Neural cell (in vitro differentiated cells): ENCODE measurements around the gene PODNL1. TPM values are rescaled to one million over a fixed set of nuclear protein-coding genes. Genes with fewer than 3 reads are reported as not detected.

Source experiments
- H2AFZ ChIP-seq: fragments of 200-600, 300-800 bp; sonication (generic), shearing (Covaris generic); 2 replicates; pipeline ENCODE4 v1.6.0; 2014; ENCODE audit warnings: low read depth, mild to moderate bottlenecking, antibody characterized with exemption, low read length, moderate library complexity
- H3F3A ChIP-seq: fragments of 200-600 bp; shearing (Covaris generic); 2 replicates; pipeline ENCODE4 v1.6.1; 2016; ENCODE audit warnings: mild to moderate bottlenecking, moderate library complexity, mixed read lengths, antibody characterized with exemption, low read length; ENCODE audit not compliant: insufficient read depth, poor library complexity, severe bottlenecking
- H3K27ac ChIP-seq: fragments of 200-600, 300-800 bp; sonication (generic), shearing (Covaris generic); 2 replicates; pipeline ENCODE4 v1.5.1; 2014; ENCODE audit warnings: mild to moderate bottlenecking, low read length, moderate library complexity
- H3K27me3 ChIP-seq: fragments of 300-800, 200-600 bp; sonication (generic), shearing (Covaris generic); 2 replicates; pipeline ENCODE4 v1.6.0; 2014; ENCODE audit warnings: mild to moderate bottlenecking, low read depth, low read length, moderate library complexity; ENCODE audit not compliant: insufficient read depth
- H3K36me3 ChIP-seq: fragments of 300-800, 200-600 bp; sonication (generic), shearing (Covaris generic); 2 replicates; pipeline ENCODE4 v1.5.1; 2014; ENCODE audit warnings: mild to moderate bottlenecking, antibody characterized with exemption, low read length, moderate library complexity; ENCODE audit not compliant: insufficient read depth
- H3K4me2 ChIP-seq: fragments of 300-800, 200-600 bp; sonication (generic), shearing (Covaris generic); 2 replicates; pipeline ENCODE4 v1.6.0; 2014; ENCODE audit warnings: mild to moderate bottlenecking, low read length
- H3K4me3 ChIP-seq: fragments of 300-800, 200-600 bp; sonication (generic), shearing (Covaris generic); 2 replicates; pipeline ENCODE4 v1.5.1; 2014; ENCODE audit warnings: mild to moderate bottlenecking, low read length, moderate library complexity
- H3K79me2 ChIP-seq: fragments of 200-600 bp; shearing (Covaris generic); replicated peaks from 2 replicates; pipeline ENCODE4 v1.6.0; 2014; ENCODE audit warnings: mild to moderate bottlenecking, low read length, moderate library complexity; ENCODE audit not compliant: insufficient read depth
- H3K9ac ChIP-seq: fragments of 300-800, 200-600 bp; sonication (generic), shearing (Covaris generic); 2 replicates; pipeline ENCODE4 v1.6.1; 2016; ENCODE audit warnings: mild to moderate bottlenecking, low read length, mixed read lengths
- H3K9me2 ChIP-seq: fragments of 200-600 bp; shearing (Covaris generic); 2 replicates; pipeline ENCODE4 v1.6.1; 2016; ENCODE audit warnings: mild to moderate bottlenecking, low read length, mixed read lengths; ENCODE audit not compliant: insufficient read depth
- H3K9me3 ChIP-seq: fragments of 200-600, 300-800 bp; sonication (generic), shearing (Covaris generic); 2 replicates; pipeline ENCODE4 v1.6.1; 2016; ENCODE audit warnings: mild to moderate bottlenecking, mixed run types, low read length, moderate library complexity, mixed read lengths
- H4K20me1 ChIP-seq: fragments of 200-600 bp; shearing (Covaris generic); 2 replicates; pipeline ENCODE4 v1.6.1; 2016; ENCODE audit warnings: mild to moderate bottlenecking, mixed run types; ENCODE audit not compliant: insufficient read depth
- CTCF ChIP-seq: fragments of 450-650 bp; IDR thresholded peaks from 2 replicates; pipeline ENCODE4 v1.5.1; 2014; ENCODE audit warnings: antibody characterized with exemption, mild to moderate bottlenecking, moderate library complexity; ENCODE audit not compliant: poor library complexity, severe bottlenecking
- EP300 ChIP-seq: fragments of 450-650 bp; conservative IDR thresholded peaks from 2 replicates; pipeline ENCODE4 v1.6.1; 2014; ENCODE audit warnings: antibody characterized with exemption, mild to moderate bottlenecking, moderate library complexity; ENCODE audit not compliant: poor library complexity, severe bottlenecking
- EZH2 ChIP-seq: fragments of 200-600, 300-800 bp; shearing (Covaris generic), sonication (generic); IDR thresholded peaks from 2 replicates; pipeline ENCODE4 v1.6.1; 2014; ENCODE audit warnings: antibody characterized with exemption, low read length, borderline replicate concordance, mild to moderate bottlenecking; ENCODE audit not compliant: insufficient read depth, poor library complexity, severe bottlenecking
- MXI1 ChIP-seq: fragments of 450-650 bp; conservative IDR thresholded peaks from 2 replicates; pipeline ENCODE4 v1.6.1; 2014; ENCODE audit warnings: antibody characterized with exemption, mild to moderate bottlenecking; ENCODE audit not compliant: poor library complexity, severe bottlenecking
- POLR2AphosphoS5 ChIP-seq: IDR thresholded peaks from 2 replicates; pipeline ENCODE4 v1.6.1; 2012
- RAD21 ChIP-seq: fragments of 450-650 bp; conservative IDR thresholded peaks from 2 replicates; pipeline ENCODE4 v1.6.1; 2014; ENCODE audit warnings: antibody characterized with exemption, mild to moderate bottlenecking, moderate library complexity
- REST ChIP-seq: IDR thresholded peaks from 2 replicates; pipeline ENCODE4 v1.6.1; 2012; ENCODE audit warnings: borderline replicate concordance
- SMC3 ChIP-seq: fragments of 450-650 bp; conservative IDR thresholded peaks from 2 replicates; pipeline ENCODE4 v1.6.1; 2014; ENCODE audit warnings: antibody characterized with exemption, mild to moderate bottlenecking, moderate library complexity; ENCODE audit not compliant: poor library complexity
- TAF1 ChIP-seq: IDR thresholded peaks from 2 replicates; pipeline ENCODE4 v1.6.1; 2012; ENCODE audit warnings: low read depth
- polyA plus RNA-seq: library from polyadenylated mRNA; depleted of rRNA; stranded (reverse); fragments of >200 nt; gene quantifications from 2 replicates; pipeline ENCODE4 v1.2.3, GENCODE V29; 2014

Gene PODNL1
- polyA plus RNA-seq, 1 donor from 2014 or later: not detected

DNA sequence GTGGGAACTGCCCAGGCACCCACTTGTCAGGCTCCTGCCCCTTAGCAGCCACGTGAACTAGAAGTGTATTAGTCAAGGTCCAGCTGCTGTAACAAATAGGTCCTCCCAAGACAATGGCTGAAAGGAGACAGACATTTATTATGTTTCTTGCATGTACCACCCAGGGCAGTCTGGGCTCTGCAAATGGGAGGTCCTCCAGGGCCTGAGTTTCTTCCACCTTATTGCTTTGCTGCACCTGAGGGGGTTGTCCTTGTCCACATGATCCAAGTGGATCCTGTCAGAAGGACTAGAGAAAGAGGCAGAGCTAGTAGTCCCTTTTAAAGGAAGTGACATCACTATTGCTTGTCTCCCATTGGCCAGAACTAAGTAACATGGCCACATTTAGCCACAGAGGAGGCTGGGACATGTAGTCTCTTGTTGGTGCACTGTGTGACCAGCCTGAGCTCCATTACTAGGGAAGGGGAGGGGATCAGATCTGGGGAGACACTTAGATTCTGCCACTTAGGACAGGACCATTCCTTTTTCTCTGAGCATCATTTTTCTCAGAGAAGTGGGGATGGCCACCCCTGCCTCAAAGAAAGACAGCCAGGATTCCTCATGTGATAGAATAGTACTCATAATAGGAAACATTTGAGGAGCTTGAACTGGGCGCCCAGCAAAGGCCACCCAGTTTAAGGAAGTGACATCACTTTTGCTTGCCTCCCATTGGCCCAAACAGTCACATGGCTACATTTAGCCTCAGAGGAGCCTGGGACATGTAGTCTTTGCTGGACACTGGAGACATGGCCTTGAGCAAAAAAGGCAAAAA is 17.1 kb downstream of the PODNL1 start:
- no peak overlapping the region for H3K9ac ChIP-seq
- H3K79me2 ChIP-seq: no peaks in the 10 kb centered on the region
- no peak overlapping the region for H3K27ac ChIP-seq
- H2AFZ ChIP-seq: no peak overlapping the region
- no peaks in the 10 kb centered on the region for H3K9me2 ChIP-seq
- TF ChIP-seq POLR2AphosphoS5: no peak
- no peak for TF ChIP-seq SMC3
- no peak for TF ChIP-seq EZH2
- no peak for TF ChIP-seq CTCF
- TF ChIP-seq REST: no peak
- no peak for TF ChIP-seq TAF1
- TF ChIP-seq RAD21: no peak
- TF ChIP-seq EP300: no peak
- TF ChIP-seq MXI1: no peak
- H3F3A ChIP-seq: no peaks in the 10 kb centered on the region
- no peaks in the 10 kb centered on the region for H4K20me1 ChIP-seq
- H3K4me3 ChIP-seq: no peak overlapping the region
- H3K36me3 ChIP-seq: peaks cover 15% of the 10 kb centered on the region
- H3K9me3 ChIP-seq: no peaks in the 10 kb centered on the region
- H3K4me2 ChIP-seq: no peak overlapping the region
- H3K27me3 ChIP-seq: no peaks in the 10 kb centered on the region

DNA sequence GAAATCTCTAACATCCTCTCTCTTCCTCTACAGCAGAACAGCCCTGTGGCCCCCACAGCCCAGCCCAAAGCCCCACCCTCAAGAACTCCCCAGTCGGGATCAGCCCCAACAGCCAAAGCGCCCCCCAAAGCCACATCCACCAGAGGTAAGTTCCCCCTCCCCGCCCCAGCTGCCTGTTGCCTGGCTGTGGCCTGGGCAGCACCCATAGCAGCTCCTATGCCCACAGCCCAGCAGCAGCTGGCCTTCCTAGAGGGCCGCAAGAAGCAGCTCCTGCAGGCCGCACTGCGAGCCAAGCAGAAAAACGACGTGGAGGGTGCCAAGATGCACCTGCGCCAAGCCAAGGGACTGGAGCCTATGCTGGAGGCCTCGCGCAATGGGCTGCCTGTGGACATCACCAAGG is 17.7 kb downstream of the PODNL1 start:
- Histone ChIP-seq H3F3A (no peaks in the 10 kb centered on the region), H3K4me2 (no peak overlapping the region), H2AFZ (no peak overlapping the region), H3K27me3 (no peaks in the 10 kb centered on the region), H3K9ac (no peak overlapping the region), H3K9me3 (no peaks in the 10 kb centered on the region), H3K4me3 (no peak overlapping the region), H3K79me2 (no peaks in the 10 kb centered on the region), H3K36me3 (peaks cover 15% of the 10 kb centered on the region), H4K20me1 (no peaks in the 10 kb centered on the region), H3K27ac (no peak overlapping the region), H3K9me2 (no peaks in the 10 kb centered on the region)
- TF ChIP-seq RAD21: no peak
- no peak for TF ChIP-seq POLR2AphosphoS5
- TF ChIP-seq EZH2: no peak
- no peak for TF ChIP-seq TAF1
- TF ChIP-seq REST: no peak
- no peak for TF ChIP-seq MXI1
- no peak for TF ChIP-seq SMC3
- TF ChIP-seq EP300: no peak
- no peak for TF ChIP-seq CTCF
